Tibial nerve (tissue), 4 donors: Measurements from ENCODE around the gene STYXL2. TPM values are rescaled to one million over a fixed set of nuclear protein-coding genes. Genes with fewer than 3 reads are reported as not detected.

Experiments
- DNase-seq, 2 donors: peaks; one replicate each; pipeline ENCODE4 v3.0.0-alpha.2; 2019; ENCODE audit warnings: low spot score in 2 of 2
- H3K27ac ChIP-seq, 4 donors: fragments of 200-600 bp; sonication (generic) in 3 of 4; one replicate each; pipeline ENCODE4 v1.5.1; 2017 to 2019; ENCODE audit warnings: mild to moderate bottlenecking in 1 of 4
- H3K27me3 ChIP-seq, 2 donors: fragments of 200-600 bp; sonication (generic) in 1 of 2; one replicate each; pipeline versions ENCODE4 v1.5.1 to v1.6.0; 2017 to 2019
- H3K36me3 ChIP-seq, 3 donors: fragments of 200-600 bp; sonication (generic); one replicate each; pipeline ENCODE4 v1.5.1; 2018 to 2019
- H3K4me1 ChIP-seq, 4 donors: fragments of 200-600 bp; sonication (generic) in 3 of 4; one replicate each; pipeline ENCODE4 v1.5.1; 2017 to 2019
- H3K4me3 ChIP-seq, 4 donors: fragments of 200-600 bp; sonication (generic) in 3 of 4; one replicate each; pipeline ENCODE4 v1.5.1; 2017 to 2019; ENCODE audit warnings: mild to moderate bottlenecking in 1 of 4, moderate library complexity in 1 of 4
- H3K9me3 ChIP-seq, 4 donors: fragments of 200-600 bp; sonication (generic) in 3 of 4; one replicate each; pipeline ENCODE4 v1.5.1; 2017 to 2019
- EP300 ChIP-seq, 2 donors: sonication (generic); formaldehyde crosslinking; IDR thresholded peaks; one replicate each; pipeline ENCODE4 v1.6.1; 2017; ENCODE audit warnings: antibody characterized with exemption in 2 of 2, mild to moderate bottlenecking in 1 of 2
- POLR2A ChIP-seq, 2 donors: fragments of 450-650 bp; IDR thresholded peaks; one replicate each; pipeline ENCODE4 v1.6.1; 2017; ENCODE audit warnings: antibody characterized with exemption in 2 of 2, mild to moderate bottlenecking in 2 of 2, moderate library complexity in 2 of 2
- WGBS, 2 donors: methylation state at CpG; one replicate each; pipeline ENCODE4 v1.1.5; 2018; 5-methylcytosine and 5-hydroxymethylcytosine counted together
- total RNA-seq, 4 donors: library from RNA; depleted of rRNA; stranded (reverse); fragments of >200 nt; gene quantifications; one replicate each; pipeline ENCODE4 v1.1.0, GENCODE V29; 2016
- TF ChIP-seq, protein P1 (sequence below), 5 experiments: fragments of 200-600 bp in 3 of 5; fragments of 450-650 bp in 2 of 5; sonication (generic) in 3 of 5; IDR thresholded peaks; one replicate each; pipeline ENCODE4 v1.5.1; 2016 to 2019; ENCODE audit warnings: antibody characterized with exemption in 5 of 5, mild to moderate bottlenecking in 3 of 5, moderate library complexity in 2 of 5

Gene STYXL2
- total RNA-seq, 4 donors from 2014 or later = 0.22 TPM; not detected in 3

DNA sequence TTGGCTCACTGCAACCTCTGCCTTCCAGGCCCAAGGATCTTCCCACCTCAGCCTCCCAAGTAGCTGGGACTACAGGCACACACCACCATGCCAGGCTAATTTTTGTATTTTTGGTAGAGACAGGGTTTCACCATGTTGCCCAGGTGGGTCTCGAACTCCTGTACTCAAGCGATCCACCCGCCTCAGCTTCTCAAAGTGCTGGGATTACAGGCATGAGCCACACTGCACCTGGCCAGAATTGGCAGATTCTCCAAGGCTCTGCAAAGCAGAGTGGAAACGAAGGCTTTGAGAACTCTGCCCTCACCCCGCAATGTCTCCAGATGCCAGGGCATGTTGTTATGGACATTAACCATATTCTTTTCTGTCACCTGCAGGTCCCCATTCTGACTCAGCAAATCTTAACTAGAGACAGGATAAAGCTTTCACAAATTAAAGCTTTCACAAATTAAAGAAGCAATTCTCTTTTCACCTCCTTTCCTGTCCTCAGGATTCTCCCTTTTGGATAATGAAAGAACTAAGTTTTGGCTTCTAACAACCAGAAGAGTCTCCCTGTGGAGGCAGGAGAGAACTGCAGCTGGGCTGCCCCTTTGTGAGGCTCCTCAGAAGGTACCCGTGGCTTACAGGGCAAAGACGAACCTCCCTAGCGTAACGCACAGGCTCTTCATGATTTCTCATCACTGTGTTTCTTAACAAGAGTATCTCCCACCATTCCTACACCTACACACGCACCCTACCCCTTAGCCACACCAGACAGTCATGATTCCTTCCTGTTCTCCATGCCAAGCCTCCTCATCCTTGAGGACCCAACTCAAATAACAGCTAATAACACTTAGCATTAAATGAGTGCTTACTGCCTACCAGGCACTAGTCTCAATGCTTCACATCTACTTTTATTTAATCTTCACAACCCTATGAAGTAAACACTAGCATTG is 33.5 kb upstream of the STYXL2 start:
- 74 to 76% methylated on average over 10 of the region's 10 CpGs for WGBS, 2 donors
- H3K27ac ChIP-seq = no peak overlapping the region

DNA sequence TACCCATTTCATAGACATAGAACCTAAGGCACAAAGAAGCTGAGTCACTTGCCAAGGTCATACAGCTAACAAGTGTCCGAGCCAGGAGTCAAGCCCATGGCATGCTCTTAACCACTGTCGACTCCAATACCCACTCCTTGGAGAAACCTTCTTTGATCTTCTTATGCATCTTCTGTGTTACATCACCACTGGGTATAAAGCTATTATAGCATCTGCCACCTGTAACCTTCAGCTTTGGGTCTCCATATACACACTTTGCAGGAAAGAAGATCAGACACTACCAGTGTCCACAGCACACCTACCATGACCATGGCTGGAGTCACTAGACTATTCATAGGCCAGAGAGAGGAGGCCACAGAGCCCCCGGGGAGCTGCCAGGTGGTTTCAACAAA is 32.8 kb upstream of the STYXL2 start:
- Histone ChIP-seq H3K9me3 (no peaks in the 10 kb centered on the region), H3K4me1 (peaks cover 0 to 9% (median 4%) of the 10 kb centered on the region in 4 donors), H3K36me3 (no peaks in the 10 kb centered on the region), H3K27me3 (peaks cover 0 to 8% of the 10 kb centered on the region in 2 donors), H3K27ac (no peak overlapping the region), H3K4me3 (no peak overlapping the region)
- no peak for TF ChIP-seq EP300 (IDR thresholded peaks at IDR 0.05)
- 87 to 91% methylated on average over 3 of the region's 3 CpGs for WGBS, 2 donors
- DNase-seq = no peak

More for the DNA sequence above, 33.5 kb upstream of the STYXL2 start:
- no peak for DNase-seq
- Histone ChIP-seq H3K36me3 (no peaks in the 10 kb centered on the region), H3K27me3 (peaks cover 0 to 8% of the 10 kb centered on the region in 2 donors), H3K9me3 (no peaks in the 10 kb centered on the region), H3K4me3 (no peak overlapping the region), H3K4me1 (peaks cover 0 to 9% (median 4%) of the 10 kb centered on the region in 4 donors)
- no peak for TF ChIP-seq EP300 (IDR thresholded peaks at IDR 0.05)
- TF ChIP-seq, protein P1, sequence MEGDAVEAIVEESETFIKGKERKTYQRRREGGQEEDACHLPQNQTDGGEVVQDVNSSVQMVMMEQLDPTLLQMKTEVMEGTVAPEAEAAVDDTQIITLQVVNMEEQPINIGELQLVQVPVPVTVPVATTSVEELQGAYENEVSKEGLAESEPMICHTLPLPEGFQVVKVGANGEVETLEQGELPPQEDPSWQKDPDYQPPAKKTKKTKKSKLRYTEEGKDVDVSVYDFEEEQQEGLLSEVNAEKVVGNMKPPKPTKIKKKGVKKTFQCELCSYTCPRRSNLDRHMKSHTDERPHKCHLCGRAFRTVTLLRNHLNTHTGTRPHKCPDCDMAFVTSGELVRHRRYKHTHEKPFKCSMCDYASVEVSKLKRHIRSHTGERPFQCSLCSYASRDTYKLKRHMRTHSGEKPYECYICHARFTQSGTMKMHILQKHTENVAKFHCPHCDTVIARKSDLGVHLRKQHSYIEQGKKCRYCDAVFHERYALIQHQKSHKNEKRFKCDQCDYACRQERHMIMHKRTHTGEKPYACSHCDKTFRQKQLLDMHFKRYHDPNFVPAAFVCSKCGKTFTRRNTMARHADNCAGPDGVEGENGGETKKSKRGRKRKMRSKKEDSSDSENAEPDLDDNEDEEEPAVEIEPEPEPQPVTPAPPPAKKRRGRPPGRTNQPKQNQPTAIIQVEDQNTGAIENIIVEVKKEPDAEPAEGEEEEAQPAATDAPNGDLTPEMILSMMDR (IDR thresholded peaks at IDR 0.05) = peak in 1 of 5 experiments; percentile 7
- TF ChIP-seq POLR2A (IDR thresholded peaks at IDR 0.05) = no peak

DNA sequence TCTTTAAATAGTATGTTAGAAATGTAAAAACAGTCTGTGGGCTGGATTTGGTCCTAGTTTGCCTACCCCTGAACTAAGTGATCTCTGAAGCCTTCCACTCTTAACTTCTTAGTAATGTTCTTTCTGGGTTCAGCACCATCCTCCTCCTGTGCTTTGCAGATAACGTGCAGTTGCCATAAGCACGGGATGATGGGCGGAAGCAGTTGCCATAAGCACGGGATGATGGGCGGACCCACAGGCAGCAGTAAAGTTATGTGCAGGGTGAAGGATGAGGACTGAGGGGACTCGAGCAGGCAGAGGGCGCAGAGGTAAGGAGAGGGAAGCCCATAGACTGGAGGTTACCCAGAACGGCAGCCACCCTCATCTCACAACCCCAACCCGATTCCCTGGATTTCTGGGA is 29.3 kb upstream of the STYXL2 start:
- WGBS, 2 donors = 71 to 77% methylated on average over 9 of the region's 9 CpGs
- no peak overlapping the region for H3K27ac ChIP-seq
- H3K9me3 ChIP-seq = no peaks in the 10 kb centered on the region

DNA sequence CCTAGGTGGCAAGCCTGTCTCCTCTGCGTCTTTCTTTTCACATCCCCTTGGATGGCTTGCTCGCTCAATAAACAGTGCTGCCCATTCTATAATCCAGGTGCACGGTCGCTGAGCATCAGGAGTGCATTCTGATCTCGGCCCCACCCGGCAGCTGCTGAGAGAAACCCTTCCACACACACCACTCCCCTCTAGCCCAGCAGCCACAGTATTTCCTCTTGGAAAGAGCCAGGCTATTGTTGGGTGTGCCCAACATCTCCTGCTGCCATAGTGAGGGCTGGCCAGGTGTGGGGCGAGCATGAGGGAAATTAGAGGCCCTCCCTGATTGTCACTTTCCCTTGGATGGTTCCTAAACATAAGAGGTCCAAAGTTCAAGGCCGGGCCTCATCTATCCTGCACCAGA is 28.4 kb upstream of the STYXL2 start:
- no peaks in the 10 kb centered on the region for H3K9me3 ChIP-seq
- H3K27me3 ChIP-seq = no peaks in the 10 kb centered on the region
- H3K36me3 ChIP-seq = no peaks in the 10 kb centered on the region
- DNase-seq = no peak
- H3K4me3 ChIP-seq = no peak overlapping the region
- WGBS, 2 donors = 85 to 95% methylated on average over 4 to 8 of the region's 8 CpGs
- peaks cover 0 to 6% (median 0%) of the 10 kb centered on the region in 4 donors for H3K4me1 ChIP-seq
- no peak for TF ChIP-seq EP300 (IDR thresholded peaks at IDR 0.05)
- TF ChIP-seq, protein P1 (IDR thresholded peaks at IDR 0.05) = no peak
- TF ChIP-seq POLR2A (IDR thresholded peaks at IDR 0.05) = no peak
- no peak overlapping the region for H3K27ac ChIP-seq

More for the DNA sequence above, 29.3 kb upstream of the STYXL2 start:
- Histone ChIP-seq H3K27me3 (peaks cover 0 to 6% of the 10 kb centered on the region in 2 donors), H3K4me3 (no peak overlapping the region), H3K36me3 (no peaks in the 10 kb centered on the region), H3K4me1 (peaks cover 0 to 6% (median 0%) of the 10 kb centered on the region in 4 donors)
- TF ChIP-seq, protein P1 (IDR thresholded peaks at IDR 0.05) = no peak
- TF ChIP-seq EP300 (IDR thresholded peaks at IDR 0.05) (no peak), POLR2A (IDR thresholded peaks at IDR 0.05) (no peak)
- DNase-seq = no peak

DNA sequence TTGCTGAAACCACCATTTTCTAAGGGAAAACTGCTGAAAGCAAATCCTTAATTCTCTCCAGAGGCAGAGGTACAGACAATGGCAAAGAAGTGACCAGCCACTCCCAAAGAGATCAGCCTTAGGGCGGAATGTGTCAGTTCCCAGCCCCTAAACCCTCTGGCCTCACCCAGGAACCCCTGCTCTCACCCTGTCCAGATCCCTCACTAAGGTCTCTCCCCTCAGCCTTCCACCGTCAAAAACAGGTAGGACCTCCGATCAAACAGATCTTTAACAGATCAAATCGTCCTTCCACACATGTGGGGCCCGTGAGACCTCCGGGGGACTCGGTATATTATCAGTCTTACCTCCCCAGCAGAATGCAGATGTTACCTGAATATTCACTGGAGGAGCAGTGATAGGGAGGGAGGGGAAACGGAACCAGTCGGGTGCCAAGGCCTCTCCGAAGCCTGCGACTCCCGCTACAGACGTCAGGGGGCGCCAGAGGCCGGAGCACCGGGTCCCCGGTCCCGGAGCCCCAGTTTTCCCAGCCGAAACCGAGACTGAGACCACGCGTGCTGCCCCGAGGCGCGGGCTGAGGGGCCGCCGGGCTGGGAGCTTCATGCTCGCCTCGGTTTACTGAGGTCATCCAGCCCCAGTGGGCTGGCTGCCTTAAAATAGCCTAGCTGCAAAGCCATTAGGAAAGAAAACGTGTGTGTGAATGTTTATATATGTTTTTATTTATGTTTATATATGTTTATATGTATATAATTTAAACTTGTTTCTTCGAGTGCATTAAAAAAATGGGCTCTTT is 27.3 kb upstream of the STYXL2 start:
- peaks cover 0 to 6% (median 0%) of the 10 kb centered on the region in 4 donors for H3K4me1 ChIP-seq
- WGBS, 2 donors = 6% methylated on average over 31 of the region's 31 CpGs
- H3K36me3 ChIP-seq = no peaks in the 10 kb centered on the region
- H3K4me3 ChIP-seq = peak overlapping the region in 1 of 4 donors; percentile 33
- H3K27me3 ChIP-seq = no peaks in the 10 kb centered on the region
- TF ChIP-seq EP300 (IDR thresholded peaks at IDR 0.05) = no peak
- TF ChIP-seq, protein P1 (IDR thresholded peaks at IDR 0.05) = peak; percentile 89 to 95 (median 92)
- DNase-seq = peak; percentile 30 to 69
- no peaks in the 10 kb centered on the region for H3K9me3 ChIP-seq
- H3K27ac ChIP-seq = no peak overlapping the region
